A673 (cell line): ENCODE data around the gene GIN1.

Experiments used
- CTCF ChIP-seq: fragments of 300-800, 200-600 bp; sonication (generic); conservative IDR thresholded peaks from 2 replicates; pipeline ENCODE4 v1.5.1; 2017; ENCODE audit warnings: low read depth, mild to moderate bottlenecking, antibody characterized with exemption, low read length, moderate library complexity, mixed read lengths
- EZH2 ChIP-seq: fragments of 200-600 bp; sonication (generic); IDR thresholded peaks from 2 replicates; pipeline ENCODE4 v1.6.1; 2017; ENCODE audit warnings: borderline replicate concordance, low read depth, mild to moderate bottlenecking, mixed read lengths, antibody characterized with exemption, low read length; ENCODE audit not compliant: poor library complexity, severe bottlenecking

- TF ChIP-seq CTCF = no peak
- TF ChIP-seq EZH2 = no peak
Observed at GRCh38 chr5:103135461-103135860, 15.5 kb upstream of the GIN1 start.
